ENCODE data around the gene BAIAP3.

DNA sequence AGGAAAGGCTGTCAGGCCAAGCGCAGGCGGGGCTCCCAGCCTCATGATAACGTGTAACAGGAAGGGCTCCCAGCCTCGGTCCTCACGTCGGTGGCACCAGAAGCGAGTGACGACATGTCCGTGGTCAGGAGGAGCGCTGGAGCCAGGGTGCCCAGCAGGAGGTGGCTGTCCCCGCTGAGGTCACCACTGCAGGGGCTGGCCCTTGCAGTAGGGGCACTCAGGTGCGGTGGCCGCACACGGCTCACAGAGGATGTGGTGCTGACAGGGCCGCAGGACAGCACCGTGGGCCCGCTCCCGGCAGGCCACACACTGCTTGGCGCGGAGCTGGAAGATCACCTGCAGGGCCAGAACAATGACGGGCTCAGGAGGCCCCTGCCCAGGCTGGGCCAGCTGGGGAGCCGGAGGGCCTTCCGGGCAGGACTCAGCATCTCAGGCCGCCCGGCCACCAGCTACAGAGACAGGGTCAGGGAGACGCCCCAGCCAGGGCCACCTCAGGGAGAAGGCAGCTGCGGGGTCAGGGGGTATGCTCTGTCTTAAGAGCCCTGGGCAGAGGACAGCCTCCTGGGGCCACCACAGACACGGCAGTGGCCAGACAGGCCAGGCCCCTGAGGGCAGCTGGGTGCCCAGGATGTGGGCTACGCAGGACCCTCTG is 32.7 kb downstream of the BAIAP3 start:
- TF ChIP-seq POLR2AphosphoS5 (IDR thresholded peaks at IDR 0.05; ENCODE audit: borderline replicate concordance, low read depth, low read length) (no peak), EZH2 (IDR thresholded peaks at IDR 0.05) (no peak)

Data from SK-N-MC (cell line).